MM.1S (cell line): Measurements from ENCODE around the gene BNIP5.

Source experiments
- DNase-seq: peaks from one replicate; pipeline ENCODE4 v3.0.0-alpha.2; 2015
- H2AFZ ChIP-seq: fragments of 300-600 bp; sonication (generic); 2 replicates; pipeline ENCODE4 v1.6.0; 2016; ENCODE audit warnings: antibody characterized with exemption, low read length
- H3F3A ChIP-seq: fragments of 300-600 bp; sonication (generic); 2 replicates; pipeline ENCODE4 v1.6.1; 2016; ENCODE audit warnings: mild to moderate bottlenecking, antibody characterized with exemption, low read length, moderate library complexity, mixed read lengths; ENCODE audit not compliant: insufficient read depth
- H3K27ac ChIP-seq: fragments of 300-600 bp; sonication (generic); 2 replicates; pipeline ENCODE4 v1.5.1; 2016; ENCODE audit warnings: mild to moderate bottlenecking, low read length
- H3K27me3 ChIP-seq: fragments of 300-600 bp; sonication (generic); replicated peaks from 2 replicates; pipeline ENCODE4 v1.6.0; 2016; ENCODE audit warnings: low read length; ENCODE audit not compliant: insufficient read depth
- H3K36me3 ChIP-seq: fragments of 300-600 bp; sonication (generic); replicated peaks from 2 replicates; pipeline ENCODE4 v1.6.1; 2016; ENCODE audit warnings: mild to moderate bottlenecking, low read length, mixed read lengths; ENCODE audit not compliant: insufficient read depth
- H3K4me1 ChIP-seq: fragments of 300-600 bp; sonication (generic); 2 replicates; pipeline ENCODE4 v1.6.1; 2016; ENCODE audit warnings: low read length, mixed read lengths
- H3K4me2 ChIP-seq: fragments of 300-600 bp; sonication (generic); 2 replicates; pipeline ENCODE4 v1.6.0; 2016; ENCODE audit warnings: low read depth, low read length
- H3K4me3 ChIP-seq: fragments of 300-600 bp; sonication (generic); 2 replicates; pipeline ENCODE4 v1.5.1; 2016; ENCODE audit warnings: low read length, mixed read lengths
- H3K79me2 ChIP-seq: fragments of 300-600 bp; sonication (generic); 2 replicates; pipeline ENCODE4 v1.6.1; 2016; ENCODE audit warnings: mixed run types, low read length, mixed read lengths
- H3K9ac ChIP-seq: fragments of 300-600 bp; sonication (generic); 2 replicates; pipeline ENCODE4 v1.6.1; 2016; ENCODE audit warnings: low read length, mixed read lengths
- H3K9me2 ChIP-seq: fragments of 300-600 bp; sonication (generic); replicated peaks from 2 replicates; pipeline ENCODE4 v1.6.1; 2016; ENCODE audit warnings: mild to moderate bottlenecking, low read length, mixed read lengths; ENCODE audit not compliant: insufficient read depth
- H3K9me3 ChIP-seq: fragments of 300-600 bp; sonication (generic); replicated peaks from 2 replicates; pipeline ENCODE4 v1.6.1; 2016; ENCODE audit warnings: mild to moderate bottlenecking, low read length, mixed read lengths; ENCODE audit not compliant: insufficient read depth
- H4K20me1 ChIP-seq: fragments of 300-600 bp; sonication (generic); 2 replicates; pipeline ENCODE4 v1.6.1; 2016; ENCODE audit warnings: mild to moderate bottlenecking, low read length, moderate library complexity, mixed read lengths; ENCODE audit not compliant: insufficient read depth
- CTCF ChIP-seq: fragments of 300-600 bp; sonication (generic); IDR thresholded peaks from 2 replicates; pipeline ENCODE4 v1.5.1; 2016; ENCODE audit warnings: antibody characterized with exemption, low read length, mixed read lengths
- EZH2 ChIP-seq: fragments of 300-600 bp; sonication (generic); optimal IDR thresholded peaks from 2 replicates; pipeline ENCODE3; 2017; ENCODE audit warnings: low read depth, mild to moderate bottlenecking, antibody characterized with exemption, low read length, mixed read lengths
- EZH2phosphoT487 ChIP-seq: fragments of 300-600 bp; sonication (generic); IDR thresholded peaks from 2 replicates; pipeline ENCODE4 v1.6.1; 2018; ENCODE audit warnings: antibody characterized with exemption, low read length

The BNIP5 gene

GRCh38 chr6:36327919-36328236, 8.8 kb downstream of the BNIP5 start:
- Histone ChIP-seq H3F3A (no peaks in the 10 kb centered on the region), H3K9me2 (no peaks in the 10 kb centered on the region), H2AFZ (no peak overlapping the region), H3K9ac (no peak overlapping the region), H3K27me3 (no peaks in the 10 kb centered on the region; the same call in 1 of the 2 replicates), H3K4me2 (no peak overlapping the region), H3K9me3 (no peaks in the 10 kb centered on the region), H3K79me2 (no peaks in the 10 kb centered on the region), H3K27ac (no peak overlapping the region), H3K4me1 (no peaks in the 10 kb centered on the region), H4K20me1 (no peaks in the 10 kb centered on the region), H3K4me3 (no peak overlapping the region), H3K36me3 (no peaks in the 10 kb centered on the region)
- no peak for TF ChIP-seq EZH2phosphoT487
- TF ChIP-seq CTCF = no peak
- TF ChIP-seq EZH2 = no peak
- DNase-seq = no peak

GRCh38 chr6:36327226-36327918, 9.3 kb downstream of the BNIP5 start:
- no peaks in the 10 kb centered on the region for H4K20me1 ChIP-seq
- no peak overlapping the region for H3K4me2 ChIP-seq
- no peak overlapping the region for H3K4me3 ChIP-seq
- no peaks in the 10 kb centered on the region for H3K9me2 ChIP-seq
- no peaks in the 10 kb centered on the region for H3K4me1 ChIP-seq
- no peaks in the 10 kb centered on the region for H3K79me2 ChIP-seq
- H3K9me3 ChIP-seq = no peaks in the 10 kb centered on the region
- TF ChIP-seq CTCF = no peak
- TF ChIP-seq EZH2 = no peak
- no peak for TF ChIP-seq EZH2phosphoT487
- no peak overlapping the region for H3K9ac ChIP-seq
- H3K27ac ChIP-seq = no peak overlapping the region
- no peak for DNase-seq
- no peak overlapping the region for H2AFZ ChIP-seq
- no peaks in the 10 kb centered on the region for H3K36me3 ChIP-seq
- no peaks in the 10 kb centered on the region for H3F3A ChIP-seq
- no peaks in the 10 kb centered on the region; the same call in 1 of the 2 replicates for H3K27me3 ChIP-seq

- Histone ChIP-seq H2AFZ (no peak overlapping the region), H3F3A (no peaks in the 10 kb centered on the region), H3K9me2 (no peaks in the 10 kb centered on the region), H3K9ac (no peak overlapping the region), H3K9me3 (no peaks in the 10 kb centered on the region), H3K4me3 (no peak overlapping the region), H4K20me1 (no peaks in the 10 kb centered on the region), H3K27ac (no peak overlapping the region), H3K4me1 (no peaks in the 10 kb centered on the region), H3K4me2 (no peak overlapping the region), H3K36me3 (no peaks in the 10 kb centered on the region), H3K27me3 (no peaks in the 10 kb centered on the region; the same call in 1 of the 2 replicates), H3K79me2 (no peaks in the 10 kb centered on the region)
- DNase-seq = no peak
- TF ChIP-seq CTCF (no peak), EZH2phosphoT487 (no peak), EZH2 (no peak)
Measured at GRCh38 chr6:36326356-36326995, 10.2 kb downstream of the BNIP5 start.
